Smooth muscle cell (in vitro differentiated cells): ENCODE data around the gene TP53INP2. TPM values are rescaled to one million over a fixed set of nuclear protein-coding genes. Genes with fewer than 3 reads are reported as not detected.
"Not testable (repeated sequence)": the region's sequence is repeated elsewhere in the genome, so short reads cannot be mapped to it uniquely, and the experiment has no call there.

ENCODE experiments used
- DNase-seq: peaks from one replicate; lab custom pipeline; 2025; ENCODE audit not compliant: unreplicated experiment; lab: John Stamatoyannopoulos, UW
- H2AFZ ChIP-seq: fragments of 200-600 bp; sonication (generic); 2 replicates; pipeline ENCODE4 v1.6.0; 2016; ENCODE audit warnings: antibody characterized with exemption, low read depth, mild to moderate bottlenecking
- H3F3A ChIP-seq: fragments of 200-600 bp; sonication (generic); 2 replicates; pipeline ENCODE4 v1.6.0; 2017; ENCODE audit warnings: antibody characterized with exemption, low read depth
- H3K27ac ChIP-seq: fragments of 200-600 bp; sonication (generic); 2 replicates; pipeline ENCODE4 v1.5.1; 2016; ENCODE audit warnings: low read depth, mild to moderate bottlenecking
- H3K27me3 ChIP-seq: fragments of 200-600 bp; sonication (generic); 2 replicates; pipeline ENCODE4 v1.6.1; 2016; ENCODE audit warnings: low read depth, mild to moderate bottlenecking
- H3K36me3 ChIP-seq: fragments of 200-600 bp; sonication (generic); 2 replicates; pipeline ENCODE4 v1.5.1; 2016; ENCODE audit warnings: low read depth
- H3K4me1 ChIP-seq: fragments of 200-600 bp; sonication (generic); 2 replicates; pipeline ENCODE4 v1.5.1; 2016; ENCODE audit warnings: low read depth
- H3K4me2 ChIP-seq: fragments of 200-600 bp; sonication (generic); 2 replicates; pipeline ENCODE4 v1.6.0; 2016; ENCODE audit warnings: mild to moderate bottlenecking
- H3K4me3 ChIP-seq: fragments of 200-600 bp; sonication (generic); 2 replicates; pipeline ENCODE4 v1.5.1; 2016; ENCODE audit warnings: mild to moderate bottlenecking
- H3K79me2 ChIP-seq: fragments of 200-600 bp; sonication (generic); 2 replicates; pipeline ENCODE4 v1.6.0; 2016; ENCODE audit warnings: low read depth, mild to moderate bottlenecking
- H3K9ac ChIP-seq: fragments of 200-600 bp; sonication (generic); 2 replicates; pipeline ENCODE4 v1.6.0; 2016; ENCODE audit warnings: low read depth
- H3K9me3 ChIP-seq: fragments of 200-600 bp; sonication (generic); replicated peaks from 2 replicates; pipeline ENCODE4 v1.5.1; 2016; ENCODE audit warnings: low read depth
- H4K20me1 ChIP-seq: fragments of 200-600 bp; sonication (generic); 2 replicates; pipeline ENCODE4 v1.6.0; 2016; ENCODE audit warnings: low read depth
- WGBS: methylation state at CpG from one replicate; pipeline ENCODE4 v1.1.7; 2016; ENCODE audit warnings: low lambda C conversion rate; 5-methylcytosine and 5-hydroxymethylcytosine counted together
- polyA plus RNA-seq: library from polyadenylated mRNA; unstranded; fragments of >200 nt; fragmentation: Nextera tagmentation; extraction: Ambion mirVana; gene quantifications from 2 replicates; pipeline ENCODE4 v1.2.1, GENCODE V29; 2016
- total RNA-seq: library from RNA; depleted of rRNA; stranded (reverse); fragments of >200 nt; gene quantifications from 2 replicates; pipeline ENCODE4 v1.2.3, GENCODE V29; 2014
- TF ChIP-seq, protein P1 (sequence below): fragments of 200-600 bp; sonication (generic); IDR thresholded peaks from 2 replicates; pipeline ENCODE4 v1.5.1; 2017; ENCODE audit warnings: borderline replicate concordance, mild to moderate bottlenecking, antibody characterized with exemption; ENCODE audit not compliant: insufficient read depth, poor library complexity, severe bottlenecking

Gene TP53INP2
- total and polyA plus RNA-seq, 2 experiments from 2014 or later, result 13.1 to 15.9 TPM

DNA sequence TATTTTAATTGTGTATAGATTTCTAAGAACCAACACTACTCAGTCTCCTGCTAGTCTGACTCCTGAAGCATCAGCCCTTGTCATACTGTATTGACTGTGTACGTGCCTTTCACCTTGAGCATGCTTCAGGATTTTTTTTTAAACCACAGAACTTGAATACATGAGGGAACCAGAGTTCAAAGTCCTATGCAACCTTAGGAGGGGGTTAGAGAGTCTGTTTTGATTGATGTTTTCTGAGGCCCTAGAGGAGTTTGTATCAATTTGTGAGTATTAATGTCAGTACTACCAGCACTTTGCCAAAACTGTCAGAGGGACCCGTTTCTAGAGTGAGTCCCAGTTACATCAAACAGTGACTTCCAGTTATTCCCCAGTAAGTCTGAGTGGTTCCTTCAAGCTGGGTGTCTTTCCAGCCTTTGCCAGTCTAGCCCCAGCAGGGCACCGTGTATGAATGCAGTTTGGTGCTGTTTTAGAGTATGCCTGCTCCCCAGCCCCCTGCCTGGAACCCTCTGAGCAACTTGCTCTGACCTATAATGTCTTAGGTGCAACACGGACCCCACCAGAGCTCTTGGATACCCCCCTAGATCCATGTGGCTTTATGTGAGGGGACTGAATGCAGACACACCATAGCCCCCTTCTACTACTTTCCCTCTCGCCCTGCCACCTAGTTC, 8.5 kb downstream of the TP53INP2 start:
- Histone ChIP-seq H3K27ac (peak overlapping the region; percentile 73), H3K9ac (no peak overlapping the region), H3K79me2 (no peaks in the 10 kb centered on the region), H3K36me3 (no peaks in the 10 kb centered on the region), H3K27me3 (no peaks in the 10 kb centered on the region), H3K4me2 (peak overlapping the region; percentile 59), H3F3A (peaks cover 27% of the 10 kb centered on the region), H3K4me3 (no peak overlapping the region), H4K20me1 (peaks cover 37% of the 10 kb centered on the region), H2AFZ (no peak overlapping the region), H3K4me1 (peaks cover 3% of the 10 kb centered on the region), H3K9me3 (no peaks in the 10 kb centered on the region)
- WGBS, result 95% methylated on average over 5 of the region's 5 CpGs
- TF ChIP-seq, protein P1, sequence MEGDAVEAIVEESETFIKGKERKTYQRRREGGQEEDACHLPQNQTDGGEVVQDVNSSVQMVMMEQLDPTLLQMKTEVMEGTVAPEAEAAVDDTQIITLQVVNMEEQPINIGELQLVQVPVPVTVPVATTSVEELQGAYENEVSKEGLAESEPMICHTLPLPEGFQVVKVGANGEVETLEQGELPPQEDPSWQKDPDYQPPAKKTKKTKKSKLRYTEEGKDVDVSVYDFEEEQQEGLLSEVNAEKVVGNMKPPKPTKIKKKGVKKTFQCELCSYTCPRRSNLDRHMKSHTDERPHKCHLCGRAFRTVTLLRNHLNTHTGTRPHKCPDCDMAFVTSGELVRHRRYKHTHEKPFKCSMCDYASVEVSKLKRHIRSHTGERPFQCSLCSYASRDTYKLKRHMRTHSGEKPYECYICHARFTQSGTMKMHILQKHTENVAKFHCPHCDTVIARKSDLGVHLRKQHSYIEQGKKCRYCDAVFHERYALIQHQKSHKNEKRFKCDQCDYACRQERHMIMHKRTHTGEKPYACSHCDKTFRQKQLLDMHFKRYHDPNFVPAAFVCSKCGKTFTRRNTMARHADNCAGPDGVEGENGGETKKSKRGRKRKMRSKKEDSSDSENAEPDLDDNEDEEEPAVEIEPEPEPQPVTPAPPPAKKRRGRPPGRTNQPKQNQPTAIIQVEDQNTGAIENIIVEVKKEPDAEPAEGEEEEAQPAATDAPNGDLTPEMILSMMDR, result no peak
- DNase-seq, result no peak

DNA sequence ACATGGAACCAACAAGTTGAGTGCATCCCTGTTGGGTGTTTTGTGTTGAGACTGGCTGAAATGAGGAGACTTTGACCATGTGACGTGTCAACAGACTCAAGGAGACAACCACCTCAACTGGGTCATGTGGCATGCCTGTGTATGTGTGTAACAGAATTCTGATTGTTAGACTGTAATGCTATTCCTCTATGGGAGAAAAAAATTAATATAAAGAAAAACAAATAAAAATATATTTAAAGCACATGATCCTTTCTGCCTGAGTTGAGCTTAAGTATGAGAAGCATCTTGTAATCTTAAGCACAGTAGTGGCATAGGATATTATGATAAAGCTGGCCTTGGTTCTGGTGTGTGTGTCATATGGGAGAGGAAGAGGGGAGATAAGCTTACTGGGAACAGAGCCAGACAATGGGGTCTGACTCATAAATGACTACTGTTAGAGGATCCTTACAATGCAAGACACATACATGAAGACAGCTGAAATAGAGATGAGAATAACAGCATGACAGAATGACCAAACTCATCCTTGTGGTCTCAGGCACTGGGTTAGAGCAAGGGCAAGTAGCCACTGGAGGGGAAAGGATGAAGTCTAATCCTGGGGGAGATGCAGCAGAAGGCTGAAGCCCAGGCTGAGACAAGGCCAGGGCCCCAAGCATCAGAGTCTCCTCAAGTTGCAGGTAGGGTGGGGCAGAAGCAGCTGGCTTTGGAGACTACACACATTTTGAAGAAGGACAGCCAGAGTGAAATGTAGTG, 9.2 kb downstream of the TP53INP2 start:
- Histone ChIP-seq H3K27me3 (no peaks in the 10 kb centered on the region), H3K79me2 (no peaks in the 10 kb centered on the region), H4K20me1 (peaks cover 35% of the 10 kb centered on the region), H3K9ac (no peak overlapping the region), H3K4me2 (peak overlapping the region; percentile 59), H3K36me3 (no peaks in the 10 kb centered on the region), H3K4me3 (no peak overlapping the region), H3K9me3 (no peaks in the 10 kb centered on the region), H3F3A (peaks cover 27% of the 10 kb centered on the region), H3K27ac (peak overlapping the region; percentile 73), H2AFZ (no peak overlapping the region), H3K4me1 (peaks cover 3% of the 10 kb centered on the region)
- DNase-seq, result no peak
- 62% methylated on average over 1 of the region's 1 CpG for WGBS
- TF ChIP-seq, protein P1, result no peak

DNA sequence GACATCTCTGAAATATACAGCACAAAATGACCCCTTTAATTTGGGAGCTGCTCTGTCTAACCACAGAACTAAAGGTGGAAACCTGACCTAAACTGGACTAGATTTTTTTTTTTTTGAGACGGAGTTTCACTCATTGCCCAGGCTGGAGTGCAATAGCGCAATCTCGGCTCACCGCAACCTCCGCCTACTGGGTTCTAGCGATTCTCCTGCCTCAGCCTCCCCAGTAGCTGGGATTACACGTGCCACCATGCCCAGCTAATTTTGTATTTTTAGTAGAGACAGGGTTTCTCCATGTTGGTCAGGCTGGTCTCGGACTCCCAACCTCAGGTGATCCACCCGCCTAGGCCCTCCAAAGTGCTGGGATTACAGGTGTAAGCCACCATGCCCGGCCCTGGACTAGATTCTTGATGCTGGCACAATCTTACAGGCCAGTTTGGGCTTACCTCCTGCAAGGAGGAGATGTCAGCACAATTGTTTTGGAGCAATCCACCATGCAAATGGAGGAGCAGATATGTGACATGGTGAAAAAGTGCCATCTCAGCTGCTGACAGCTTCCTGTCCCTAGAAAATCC, 9.9 kb downstream of the TP53INP2 start:
- Histone ChIP-seq H3F3A (peaks cover 27% of the 10 kb centered on the region), H3K27ac (peak overlapping the region; percentile 57), H4K20me1 (peaks cover 35% of the 10 kb centered on the region), H3K4me2 (peak overlapping the region; percentile 50)
- H2AFZ ChIP-seq, H3K9me3 ChIP-seq, H3K9ac ChIP-seq, H3K4me1 ChIP-seq, DNase-seq, H3K27me3 ChIP-seq, H3K4me3 ChIP-seq, H3K36me3 ChIP-seq, H3K79me2 ChIP-seq: not testable (repeated sequence)
- 99% methylated on average over 10 of the region's 10 CpGs for WGBS

DNA sequence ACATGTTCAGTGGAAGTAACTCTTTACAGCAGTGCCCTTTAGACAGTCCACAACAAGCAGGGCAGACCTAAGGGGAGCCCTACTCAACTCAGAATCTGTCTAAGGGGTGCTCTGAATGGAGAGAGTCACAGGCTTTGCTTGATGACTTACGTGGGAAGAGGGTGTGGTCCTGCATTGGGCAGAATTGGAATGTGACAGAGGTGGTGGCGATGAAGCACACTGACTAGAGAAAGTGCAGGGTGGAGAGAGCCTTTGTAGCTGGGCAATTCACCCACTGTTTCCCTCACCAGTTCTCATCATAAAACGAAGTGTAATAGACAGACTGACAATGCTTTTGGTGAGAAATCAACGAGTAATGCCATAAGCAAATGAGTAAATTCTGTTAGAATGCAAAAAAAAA, 11.2 kb downstream of the TP53INP2 start:
- peaks cover 31% of the 10 kb centered on the region for H4K20me1 ChIP-seq
- no peak overlapping the region for H3K4me3 ChIP-seq
- no peaks in the 10 kb centered on the region for H3K9me3 ChIP-seq
- peaks cover 27% of the 10 kb centered on the region for H3F3A ChIP-seq
- no peaks in the 10 kb centered on the region for H3K79me2 ChIP-seq
- no peaks in the 10 kb centered on the region for H3K27me3 ChIP-seq
- no peak overlapping the region for H2AFZ ChIP-seq
- no peak overlapping the region for H3K4me2 ChIP-seq
- H3K9ac ChIP-seq, result no peak overlapping the region
- WGBS, result 88% methylated on average over 4 of the region's 4 CpGs
- TF ChIP-seq, protein P1, result no peak
- H3K36me3 ChIP-seq, result no peaks in the 10 kb centered on the region
- DNase-seq, result no peak
- H3K4me1 ChIP-seq, result peaks cover under 1% of the 10 kb centered on the region
- no peak overlapping the region for H3K27ac ChIP-seq
